K562 (cell line): ENCODE measurements around the gene HBB. TPM values are rescaled to one million over a fixed set of nuclear protein-coding genes. Genes with fewer than 3 reads are reported as not detected.

Experiments used
- BACH1 ChIP-seq: fragments of 200-800 bp; sonication (Bioruptor generic); IDR thresholded peaks from 2 replicates; pipeline ENCODE4 v1.6.1; 2016; ENCODE audit warnings: missing genetic modification characterization, missing compliant biosample characterization
- C11orf30 ChIP-seq: fragments of 450-650 bp; IDR thresholded peaks from 2 replicates; pipeline ENCODE4 v1.6.1; 2016; ENCODE audit warnings: low read depth, mild to moderate bottlenecking
- REST ChIP-seq, 2 experiments: fragments of 450-650 bp; formaldehyde crosslinking in 1 of 2; IDR thresholded peaks; 2 replicates each; pipeline versions ENCODE4 v1.4.0 to v1.6.1; 2014 to 2020; ENCODE audit warnings: mild to moderate bottlenecking in 2 of 2, borderline replicate concordance in 1 of 2, low read depth in 1 of 2
- SPI1 ChIP-seq: IDR thresholded peaks from 2 replicates; pipeline ENCODE4 v1.6.1; 2011; ENCODE audit warnings: low read depth, low read length, control low read depth, borderline replicate concordance
- ZBTB40 ChIP-seq, 2 experiments: fragments of 450-650 bp in 1 of 2; sonication (generic) in 1 of 2; formaldehyde crosslinking in 1 of 2; IDR thresholded peaks; 2 replicates each; pipeline versions ENCODE4 v1.7.1 to v1.9.0; 2016 to 2022; ENCODE audit warnings: inconsistent platforms in 1 of 2, mild to moderate bottlenecking in 1 of 2, missing genetic modification reagents in 1 of 2
- ZNF57 ChIP-seq: fragments of 450-650 bp; formaldehyde crosslinking; IDR thresholded peaks from 2 replicates; pipeline ENCODE4 v1.4.0; 2020; ENCODE audit warnings: mild to moderate bottlenecking, moderate library complexity
- polyA plus RNA-seq, 8 experiments: library from polyadenylated mRNA; depleted of rRNA in 4 of 8; stranded (reverse) in 5 of 8; unstranded in 3 of 8; fragments of >200 nt; fragmentation: Nextera tagmentation in 2 of 8; fragmentation: Illumina TruSeq in 1 of 8; extraction: Ambion mirVana in 2 of 8; extraction: Trizol in 1 of 8; gene quantifications; 2 replicates each; pipeline versions ENCODE4 v1.2.1 to v1.2.3, GENCODE V29; 2011 to 2014; ENCODE audit warnings: inconsistent platforms in 1 of 8, missing spikeins in 1 of 8
- total RNA-seq, 7 experiments: library from RNA; depleted of rRNA in 6 of 7; stranded (reverse); fragments of >200 nt in 6 of 7; fragmentation: Illumina TruSeq in 2 of 7; extraction: Trizol in 2 of 7; gene quantifications; 2 replicates each; pipeline versions ENCODE4 v1.2.1 to v1.2.3, GENCODE V29; 2011 to 2021; ENCODE audit warnings: low replicate concordance in 1 of 7

Gene HBB
- total and polyA plus RNA-seq, 9 of the 15 experiments (the other 6 are each of a cell fraction or from before 2014, with no cell fraction given): 0.33 to 3.4 (median 1.2) TPM; not detected in 2

- TF ChIP-seq ZBTB40 (IDR thresholded peaks at IDR 0.05) (no peak), ZBTB40 (CRISPR knock-in tag; IDR thresholded peaks at IDR 0.05) (no peak), C11orf30 (peak; percentile 78), BACH1 (tag) (peak; percentile 22; the same call in 1 of the 2 replicates), REST (IDR thresholded peaks at IDR 0.05; ENCODE audit: borderline replicate concordance) (peak; percentile 57), REST (CRISPR knock-in tag; IDR thresholded peaks at IDR 0.05; ENCODE audit: low read depth) (no peak), ZNF57 (CRISPR knock-in tag) (no peak), SPI1 (no peak)
These were observed 31.8 kb upstream of the HBB start (continued) for GRCh38 chr11:5258543-5259262.
